Panc1 (cell line): ENCODE data around the gene LMAN1L. TPM values are rescaled to one million over a fixed set of nuclear protein-coding genes. Genes with fewer than 3 reads are reported as not detected.

Experiments
- microRNA-seq: library from miRNA; unstranded; fragments of <30 nt; microRNA quantifications from one replicate; pipeline ENCODE4 v1.1.0, GENCODE V29; 2020; ENCODE audit not compliant: unreplicated experiment
- total RNA-seq: library from RNA; stranded (reverse); gene quantifications from one replicate; pipeline ENCODE4 v1.2.1, GENCODE V29; 2021; ENCODE audit not compliant: unreplicated experiment

Gene LMAN1L
- total RNA-seq, 1 experiment from 2014 or later = not detected

Small RNA genes lying within 50 kb of the gene (microRNA-seq; reads per million reads assigned to microRNA genes)
- gene MIR4513 = not detected
- gene MIR6882 = 3.5 reads per million, percentile 5 among the genes with 10 or more reads in this experiment

Other genes starting within 250 kb of the LMAN1L start
- 69.8 TPM for gene CLK3, start 197.0 kb upstream of the LMAN1L start, total RNA-seq
- 45.5 TPM for gene EDC3, start 116.8 kb upstream of the LMAN1L start, total RNA-seq
- 0.15 TPM for gene CYP1A1, start 87.3 kb upstream of the LMAN1L start, total RNA-seq
- gene CYP1A2, start 64.0 kb upstream of the LMAN1L start, total RNA-seq = not detected
- gene CSK, start 30.8 kb upstream of the LMAN1L start, total RNA-seq = 81.4 TPM
- not detected for gene CPLX3, start 13.8 kb downstream of the LMAN1L start, total RNA-seq
- gene ULK3, start 30.3 kb downstream of the LMAN1L start, total RNA-seq = 73.3 TPM
- gene SCAMP2, start 60.5 kb downstream of the LMAN1L start, total RNA-seq = 121 TPM
- 45.8 TPM for gene MPI, start 77.2 kb downstream of the LMAN1L start, total RNA-seq
- 68.6 TPM for gene FAM219B, start 94.0 kb downstream of the LMAN1L start, total RNA-seq
- gene COX5A, start 125.2 kb downstream of the LMAN1L start, total RNA-seq = 353 TPM
- 40.1 TPM for gene RPP25, start 143.9 kb downstream of the LMAN1L start, total RNA-seq
- gene SCAMP5, start 182.7 kb downstream of the LMAN1L start, total RNA-seq = 11.2 TPM
- gene PPCDC, start 210.8 kb downstream of the LMAN1L start, total RNA-seq = 26.1 TPM